G401 (cell line): Measurements from ENCODE around the gene HNRNPF. TPM values are rescaled to one million over a fixed set of nuclear protein-coding genes. Genes with fewer than 3 reads are reported as not detected.

Source experiments
- DNase-seq: peaks from one replicate; pipeline ENCODE4 v3.0.0-alpha.2; 2015; ENCODE audit warnings: low spot score
- in situ Hi-C: cut with HindIII; loops from 2 replicates; pipeline ENCODE4 v1.10.0; 2016; ENCODE audit warnings: low sequenced_read_pairs, mixed read lengths
- total RNA-seq: library from RNA; depleted of rRNA; stranded (reverse); fragments of >200 nt; shearing (Covaris generic); gene quantifications from 2 replicates; pipeline ENCODE4 v1.2.3, GENCODE V29; 2014

The HNRNPF gene
- total RNA-seq, 1 experiment from 2014 or later = 404 TPM

DNA sequence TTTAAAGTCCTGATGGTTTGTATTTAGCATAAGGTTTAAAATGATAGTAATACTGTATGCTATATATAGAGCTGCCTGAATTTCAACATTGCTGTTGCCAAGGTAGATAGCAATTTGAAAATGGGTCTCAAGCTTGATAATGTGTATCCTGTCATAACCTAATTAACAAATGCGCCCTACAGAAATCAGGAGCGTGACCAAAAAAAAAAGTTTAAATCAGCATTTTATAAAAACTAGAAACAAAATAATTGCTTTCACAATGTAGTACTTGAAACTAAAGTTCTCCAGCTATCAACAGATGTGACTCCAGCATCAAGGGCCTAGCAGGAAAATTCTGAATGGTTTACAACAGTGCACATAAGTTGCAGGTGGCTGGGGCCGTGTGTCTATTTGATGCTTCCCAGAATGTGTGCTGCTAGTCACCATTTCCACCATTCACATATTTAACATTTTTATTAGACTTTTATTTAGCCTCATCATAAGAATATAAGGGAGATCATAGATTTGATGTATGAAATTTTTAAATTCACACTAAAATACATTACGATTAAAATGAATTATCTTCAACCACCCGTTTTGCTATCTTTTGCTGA lies 23.5 kb downstream of the HNRNPF start:
- DNase-seq = no peak
- in situ Hi-C loops = no loop called here

DNA sequence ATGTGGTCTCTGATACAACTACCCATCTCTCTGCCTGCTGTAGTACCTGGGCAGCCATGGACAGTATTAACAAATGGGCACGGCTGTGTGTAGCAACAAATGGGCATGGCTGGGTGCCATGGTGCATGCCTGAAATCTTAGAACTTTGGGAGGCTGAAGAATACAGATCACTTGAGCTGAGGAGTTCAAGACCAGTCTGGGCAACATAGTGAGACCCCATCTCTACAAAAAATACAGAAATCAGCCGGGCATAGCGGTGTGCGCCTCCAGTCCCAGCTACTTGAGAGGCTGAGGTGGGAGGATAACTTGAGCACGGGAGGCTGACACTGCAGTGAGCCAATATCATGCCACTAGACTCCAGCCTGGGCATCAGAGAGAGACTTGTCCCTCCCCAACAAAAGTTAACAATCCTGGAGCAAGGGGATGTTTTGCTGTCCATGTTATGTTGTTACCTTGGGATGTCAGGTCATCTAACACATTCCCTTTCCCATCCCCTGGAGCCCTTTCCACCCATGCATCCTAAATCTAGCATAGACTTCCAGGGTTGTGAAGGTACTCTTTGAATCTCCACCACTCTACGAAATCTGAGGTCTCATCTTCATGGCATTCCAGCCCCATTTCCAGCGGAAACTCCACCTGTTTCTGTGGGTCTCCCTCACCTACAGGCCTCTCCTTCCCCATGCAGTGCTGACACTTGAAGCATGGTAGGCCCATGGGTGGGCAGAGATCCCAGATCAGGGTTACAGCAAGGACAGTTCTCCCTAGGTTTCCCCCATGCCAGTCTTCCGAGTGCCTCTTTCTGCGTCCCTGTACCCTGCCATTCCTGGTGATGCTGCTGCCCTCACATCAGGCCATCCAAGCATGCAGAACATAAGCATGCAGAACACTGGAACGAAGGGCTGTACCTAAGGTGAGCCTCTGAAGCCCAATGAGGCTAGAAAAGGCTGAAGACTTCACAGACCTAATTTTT lies 24.4 kb downstream of the HNRNPF start:
- in situ Hi-C loops = no loop called here
- no peak for DNase-seq

DNA sequence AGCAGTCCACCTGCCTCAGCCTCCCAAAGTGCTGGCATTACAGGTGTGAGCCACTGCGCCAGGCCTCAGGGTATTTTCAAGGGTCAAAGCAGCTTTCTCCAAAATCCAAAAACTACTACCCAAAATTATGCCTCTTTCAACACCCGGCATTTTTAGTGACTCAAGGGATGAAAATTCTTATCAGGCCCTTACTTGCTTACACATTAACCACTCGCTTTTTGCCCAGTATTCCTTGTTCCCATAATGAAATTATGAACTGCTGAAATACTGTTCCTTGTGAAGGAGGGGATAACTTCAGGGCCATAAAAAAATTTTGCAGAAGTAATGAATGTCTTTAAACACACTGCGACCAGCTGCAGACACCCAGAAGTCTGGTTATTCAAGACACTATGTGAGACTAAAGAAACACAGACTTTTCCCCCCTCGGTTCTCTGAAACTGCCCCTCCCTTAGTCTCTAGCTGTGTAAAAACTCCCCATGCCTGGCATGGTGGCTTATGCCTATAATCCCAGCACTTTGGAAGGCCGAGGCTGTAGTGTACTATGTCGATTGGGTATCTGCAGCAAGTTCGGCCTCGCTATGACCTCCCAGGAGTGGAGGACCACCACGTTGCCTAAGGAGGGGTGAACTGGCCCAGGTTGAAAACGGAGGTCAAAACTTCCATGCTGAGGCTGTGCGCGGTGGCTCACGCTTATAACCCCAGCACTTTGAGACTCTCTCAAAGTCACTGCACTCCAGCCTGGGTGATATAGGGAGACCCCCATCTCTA lies 25.6 kb downstream of the HNRNPF start:
- in situ Hi-C loops = no loop called here

DNA sequence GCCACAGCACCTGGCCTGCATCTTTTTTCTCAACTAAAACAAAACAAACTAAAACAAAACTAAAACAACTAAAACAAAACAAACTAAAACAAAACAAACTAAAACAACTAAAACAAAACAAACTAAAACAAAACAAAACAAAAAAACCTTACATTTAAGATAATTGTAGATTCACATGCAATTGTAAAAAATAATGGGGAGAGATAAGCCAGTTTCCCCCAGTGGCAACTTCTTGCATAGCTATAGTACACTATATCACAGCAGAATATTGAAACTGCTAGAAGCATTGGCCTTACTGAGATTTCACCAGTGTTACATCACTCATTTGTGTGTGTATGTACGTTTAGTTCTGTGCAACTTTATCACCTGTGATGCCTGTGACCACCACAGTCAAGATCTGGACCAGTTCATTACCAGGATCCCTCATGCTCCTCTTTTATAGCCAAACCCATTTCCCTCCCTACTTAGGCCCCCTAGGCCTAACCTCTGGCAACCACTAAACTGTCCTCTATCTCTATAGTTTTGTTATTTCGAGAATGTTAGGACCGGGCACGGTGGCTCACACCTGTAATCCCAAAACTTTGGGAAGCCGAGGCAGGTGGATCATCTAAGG lies 28.3 kb downstream of the HNRNPF start:
- DNase-seq = no peak
- in situ Hi-C loops = no loop called here

More for the DNA sequence above, 25.6 kb downstream of the HNRNPF start:
- DNase-seq = no peak

DNA sequence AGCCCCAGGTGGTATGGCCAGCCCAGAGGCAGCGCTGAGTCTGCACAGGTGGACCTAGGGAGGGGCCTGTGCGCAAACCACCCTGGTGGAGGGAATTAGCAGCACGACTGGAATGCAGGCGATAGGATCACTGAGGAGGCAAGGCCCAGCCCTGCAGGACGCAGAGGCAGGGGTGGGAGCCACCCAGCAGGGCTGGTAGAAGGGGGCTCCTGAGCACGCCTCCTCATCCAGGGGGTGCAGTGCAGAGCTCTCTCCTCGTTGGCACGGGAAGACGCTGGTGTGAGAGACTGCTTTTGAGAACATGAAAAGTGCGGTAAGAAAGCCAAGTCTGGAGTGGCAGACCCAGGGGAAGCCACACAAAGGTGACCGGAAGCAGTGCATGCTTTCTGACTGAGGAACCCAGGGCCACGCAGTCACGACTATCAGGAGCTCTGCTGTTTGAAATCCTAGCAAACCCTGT lies 31.5 kb downstream of the HNRNPF start:
- no peak for DNase-seq
- in situ Hi-C loops = no loop called here

DNA sequence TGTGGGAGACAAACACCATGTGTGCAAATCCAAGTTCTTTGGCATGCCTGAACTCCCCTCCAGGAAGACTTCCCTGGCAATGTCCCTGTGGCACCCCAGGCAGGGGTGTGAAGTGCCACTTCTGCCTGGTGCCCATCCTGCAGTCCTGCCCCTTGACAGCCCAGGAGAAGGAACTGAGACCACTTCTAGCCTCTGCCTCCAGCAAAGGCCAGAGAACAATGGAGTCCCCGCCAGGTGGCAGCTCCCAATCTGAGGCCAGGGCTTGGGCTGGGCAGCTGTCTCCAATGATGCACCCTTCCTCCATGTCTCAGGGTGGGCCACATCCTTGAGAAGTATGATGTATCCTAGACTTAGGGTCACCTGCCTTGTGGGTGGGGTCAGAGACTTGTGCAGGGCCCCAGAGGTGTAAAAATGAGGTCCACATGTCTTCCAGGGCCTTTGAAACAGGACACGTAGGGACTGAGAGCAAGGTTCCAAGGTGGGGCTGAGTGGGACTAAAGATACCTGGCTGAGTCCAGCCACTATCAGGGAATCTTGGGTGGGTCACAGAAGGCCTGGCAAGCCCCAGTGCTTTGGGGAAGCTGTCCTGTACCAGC lies 32.1 kb downstream of the HNRNPF start:
- in situ Hi-C loops = no loop called here
- DNase-seq = no peak

DNA sequence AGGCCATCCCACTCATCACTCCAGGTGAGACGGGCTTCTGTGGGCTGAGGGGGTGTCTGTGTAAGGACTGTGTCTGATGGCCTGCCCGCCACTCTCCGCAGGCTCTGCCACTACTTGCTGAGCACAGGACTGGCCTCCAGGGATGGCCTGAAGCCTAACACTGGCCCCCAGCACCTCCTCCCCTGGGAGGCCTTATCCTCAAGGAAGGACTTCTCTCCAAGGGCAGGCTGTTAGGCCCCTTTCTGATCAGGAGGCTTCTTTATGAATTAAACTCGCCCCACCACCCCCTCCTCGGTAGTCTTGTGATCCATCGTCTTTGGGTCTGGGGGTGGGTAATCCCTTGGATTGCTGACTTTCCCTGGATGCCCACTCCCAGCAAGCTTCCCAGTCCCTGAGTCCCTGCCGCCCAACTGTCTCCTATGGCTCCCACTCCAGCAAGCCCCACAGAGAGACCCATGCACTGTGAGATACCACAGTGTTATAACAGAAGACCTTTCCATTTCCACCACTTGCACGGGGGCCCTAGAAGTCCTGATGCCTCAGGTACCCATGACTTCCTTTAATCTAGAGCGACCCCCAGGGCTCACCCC lies 32.8 kb downstream of the HNRNPF start:
- no peak for DNase-seq
- in situ Hi-C loops = no loop called here

DNA sequence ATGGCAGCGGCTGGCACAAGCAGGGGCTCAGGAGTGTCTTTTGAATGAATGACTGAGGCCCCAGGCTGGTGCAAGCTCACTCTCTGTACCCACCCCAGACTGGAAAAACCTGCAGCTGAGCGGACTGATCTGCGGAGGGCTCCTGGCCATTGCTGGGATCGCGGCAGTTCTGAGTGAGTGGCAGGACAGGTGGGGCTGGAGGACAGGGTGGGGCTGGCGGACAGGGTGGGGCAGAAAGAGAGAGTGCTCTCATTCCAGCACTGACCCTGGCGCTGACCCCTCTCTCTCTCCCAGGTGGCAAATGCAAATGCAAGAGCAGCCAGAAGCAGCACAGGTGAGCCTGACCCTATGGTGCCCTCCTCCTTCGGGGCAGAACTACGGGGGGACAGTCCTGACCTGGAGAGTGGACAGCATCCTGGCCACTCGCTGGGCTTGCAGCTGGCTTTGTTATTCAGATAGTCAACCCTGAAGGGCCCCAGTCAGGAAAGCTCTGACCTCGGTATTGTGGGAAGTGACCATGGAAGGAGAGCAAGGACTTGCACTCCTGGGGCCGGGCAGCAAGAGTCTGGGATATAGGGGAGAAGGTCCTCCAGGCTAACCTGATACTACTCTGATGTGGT lies 33.5 kb downstream of the HNRNPF start:
- in situ Hi-C loops = no loop called here
- DNase-seq = no peak

DNA sequence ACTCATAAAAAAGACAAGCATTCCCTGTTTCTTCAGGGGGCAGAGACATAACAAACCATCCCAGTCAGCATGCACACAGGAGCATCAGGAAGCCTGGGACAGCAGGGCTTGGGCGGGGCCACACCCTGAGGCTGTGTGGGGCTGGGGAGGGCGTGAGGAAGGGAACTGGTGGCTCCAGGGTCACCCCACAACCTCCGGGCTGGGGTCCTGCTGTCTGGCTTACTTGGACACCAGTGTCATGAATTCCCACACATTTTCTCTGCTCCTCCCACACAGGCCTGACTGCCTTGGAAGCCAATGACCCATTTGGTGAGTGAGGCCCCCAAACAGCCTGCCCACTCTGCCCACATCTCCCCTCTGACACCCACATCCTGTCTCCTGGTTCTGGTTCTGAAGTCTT lies 34.8 kb downstream of the HNRNPF start:
- no peak for DNase-seq
- in situ Hi-C loops = no loop called here

DNA sequence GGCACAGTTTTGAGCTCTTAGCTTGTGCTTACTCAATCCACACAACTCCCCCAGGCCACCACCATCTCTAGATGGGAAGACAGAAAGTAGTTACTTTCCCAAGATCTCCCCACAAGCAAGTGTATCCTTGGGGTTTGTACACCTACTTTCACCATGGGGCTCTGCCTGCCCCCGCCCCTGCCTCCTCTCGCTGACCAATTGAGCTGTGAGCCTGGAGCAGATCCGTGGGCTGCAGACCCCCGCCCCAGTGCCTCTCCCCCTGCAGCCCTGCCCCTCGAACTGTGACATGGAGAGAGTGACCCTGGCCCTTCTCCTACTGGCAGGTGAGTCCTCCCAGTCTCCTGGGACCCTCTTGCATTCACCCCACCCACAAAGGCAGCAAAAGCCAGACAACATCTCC lies 35.5 kb downstream of the HNRNPF start:
- no peak for DNase-seq
- in situ Hi-C loops = no loop called here

DNA sequence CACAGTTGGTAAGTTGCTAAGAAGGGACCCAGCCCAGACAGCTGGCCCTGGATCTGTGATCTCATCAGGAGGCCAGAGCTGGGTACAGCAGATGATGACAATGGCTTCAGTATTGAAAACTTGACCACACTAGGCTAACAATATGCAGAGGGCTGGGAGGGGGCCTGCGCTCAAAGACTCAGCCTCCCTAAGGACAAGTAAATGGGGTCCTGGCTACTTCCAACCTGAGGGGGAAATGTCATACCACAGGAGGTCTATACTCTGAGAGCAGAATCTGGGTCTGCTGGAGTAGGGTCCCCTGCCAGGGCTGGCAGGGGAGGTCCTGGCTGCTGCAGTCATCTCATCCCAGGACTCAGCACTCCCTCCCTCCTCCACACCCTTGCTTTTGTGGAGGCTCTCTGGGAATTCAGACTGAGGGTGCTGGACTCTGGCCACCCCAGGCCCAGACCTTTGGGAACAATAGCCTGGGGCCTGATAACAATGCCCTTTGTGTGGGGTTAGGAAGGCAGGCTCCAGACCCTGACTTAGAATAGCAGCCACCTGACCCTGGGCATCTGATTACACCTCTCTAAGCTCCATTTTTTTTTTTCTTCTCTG lies 36.1 kb downstream of the HNRNPF start:
- DNase-seq = no peak
- in situ Hi-C loops = no loop called here

DNA sequence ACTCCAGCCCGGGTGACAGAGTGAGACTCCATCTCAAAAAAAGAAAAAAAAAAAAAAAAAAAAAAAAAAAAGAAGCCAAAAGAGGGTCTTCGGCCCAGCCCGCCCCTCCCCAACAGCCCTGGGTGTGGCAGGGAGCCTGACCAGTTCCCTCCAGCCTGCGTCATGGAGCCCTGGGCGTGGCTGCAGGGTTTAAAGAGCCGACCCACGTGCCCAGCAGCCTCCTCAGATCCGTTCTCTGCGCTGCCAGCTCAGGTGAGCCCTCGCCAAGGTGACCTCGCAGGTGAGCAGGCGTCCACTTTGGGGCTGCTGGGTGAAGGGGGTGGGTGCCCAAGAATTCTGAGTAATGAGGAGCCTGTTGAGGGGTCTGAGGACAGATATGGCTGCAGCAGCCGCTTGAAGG lies 37.6 kb downstream of the HNRNPF start, which contains the start of gene FXYD4:
FXYD4 (plus strand) TSS at position 219 of the 400 bp plus-strand sequence. CDS start 2,111 bp downstream, outside the sequence.
- in situ Hi-C loops = no loop called here

DNA sequence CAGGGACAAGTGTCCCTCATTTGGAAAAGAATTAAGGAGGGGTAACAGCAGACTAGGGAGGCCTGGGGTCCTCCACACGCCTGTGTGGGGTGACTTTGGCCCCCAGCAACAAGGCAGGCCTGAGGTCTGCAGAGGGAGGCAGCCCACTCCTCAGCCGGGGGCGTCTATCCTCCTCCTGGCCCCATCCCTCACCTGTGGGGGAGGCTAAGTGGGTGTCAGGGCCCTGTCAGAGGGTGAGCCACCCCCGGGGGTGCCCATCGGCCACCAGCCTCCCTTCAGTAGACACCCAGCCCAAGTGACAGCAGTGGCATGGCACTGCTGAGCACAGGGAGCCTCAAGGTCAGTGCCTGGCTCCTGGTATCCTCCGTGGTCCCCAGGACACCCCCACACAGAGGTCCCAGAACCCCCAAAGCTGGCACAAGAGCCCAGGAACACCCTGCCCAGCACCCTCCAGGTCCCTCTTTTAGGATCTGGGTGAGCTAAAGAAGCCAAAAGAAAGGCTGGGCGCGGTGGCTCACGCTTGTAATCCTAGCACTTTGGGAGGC lies 38.2 kb downstream of the HNRNPF start:
- no peak for DNase-seq
- in situ Hi-C loops = no loop called here

More for the DNA sequence above, 37.6 kb downstream of the HNRNPF start, which contains the start of gene FXYD4:
- DNase-seq = no peak

DNA sequence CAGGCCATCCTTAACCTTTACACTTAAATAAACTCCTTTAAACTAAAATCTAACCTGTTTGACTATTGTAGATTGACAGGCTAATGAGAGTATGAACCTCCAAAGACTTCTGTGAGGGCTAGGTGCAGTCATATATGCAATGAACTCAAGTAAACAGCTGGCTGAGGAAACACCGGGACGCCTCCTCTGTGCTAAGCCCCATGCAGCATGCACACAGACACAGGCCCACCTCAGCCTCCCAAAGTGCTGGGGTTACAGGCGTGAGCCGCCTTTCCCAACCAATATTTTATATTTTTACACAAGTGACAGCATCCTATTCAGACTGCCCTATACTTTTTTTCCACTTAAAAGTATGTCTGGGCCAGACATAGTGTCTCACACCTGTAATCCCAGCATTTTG lies 39.1 kb downstream of the HNRNPF start:
- in situ Hi-C loops = no loop called here

DNA sequence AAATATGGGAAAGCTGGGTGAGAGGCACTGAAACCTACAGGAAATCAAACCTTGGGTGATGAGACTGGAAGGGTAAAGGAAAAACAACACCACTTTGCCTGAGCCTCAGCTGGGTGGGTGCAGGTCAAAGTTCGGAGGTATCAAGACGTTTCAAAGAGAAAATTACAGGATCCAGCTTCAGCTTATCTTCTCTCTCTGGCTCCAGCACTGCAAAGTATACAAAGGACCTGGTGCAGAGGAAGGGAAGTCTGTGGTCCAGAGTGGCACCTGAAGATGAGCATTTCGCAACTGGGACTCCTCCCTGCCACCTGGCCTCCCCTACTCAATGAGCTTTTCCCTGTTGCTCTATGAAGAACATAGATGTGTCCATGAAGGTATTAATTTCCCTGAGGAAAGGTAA lies 44.0 kb downstream of the HNRNPF start:
- no peak for DNase-seq
- in situ Hi-C loops = no loop called here

More for the DNA sequence above, 39.1 kb downstream of the HNRNPF start:
- DNase-seq = no peak

DNA sequence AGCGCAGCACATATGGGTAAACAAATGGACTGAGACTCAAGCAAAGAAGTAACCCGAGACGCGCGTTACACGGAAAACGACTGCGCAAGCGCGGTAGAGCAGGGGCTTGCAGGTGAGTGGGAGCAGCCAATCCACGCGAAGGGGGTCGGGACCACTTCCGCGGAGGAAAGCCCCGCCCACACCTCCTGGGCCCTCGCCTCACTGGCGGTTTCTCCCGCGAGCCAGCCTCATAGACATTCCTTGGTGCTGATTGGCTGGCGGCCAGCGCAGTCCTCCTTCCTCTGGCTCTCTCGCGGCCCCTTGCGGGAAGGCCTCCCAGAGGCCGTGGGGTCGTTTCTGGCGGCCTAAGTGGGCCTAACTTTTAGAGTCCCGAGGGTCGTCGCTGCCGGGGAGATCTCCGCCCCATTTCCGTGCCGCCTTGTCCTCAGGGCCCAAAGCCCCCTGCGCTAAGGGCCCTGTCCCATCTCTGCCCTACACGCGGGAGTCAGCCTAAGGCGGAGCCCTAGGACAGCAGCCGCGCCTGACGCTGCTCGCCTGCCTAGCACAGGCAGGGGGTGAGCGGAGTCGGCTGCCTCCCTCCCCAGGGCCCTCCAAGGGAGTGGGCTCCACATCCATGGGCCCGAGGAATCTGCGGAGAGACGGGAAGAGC lies 46.7 kb downstream of the HNRNPF start:
- in situ Hi-C loops = no loop called here
- peak; percentile 91 for DNase-seq
